DOHH2 (cell line): ENCODE results near the gene ABLIM3.

Experiments used
- H3F3A ChIP-seq: fragments of 200-600 bp; sonication (generic), shearing (Covaris generic); 2 replicates; pipeline ENCODE4 v1.6.0; 2016; ENCODE audit warnings: antibody characterized with exemption, mild to moderate bottlenecking; ENCODE audit not compliant: control insufficient read depth, insufficient read depth
- H3K27ac ChIP-seq: fragments of 200-600 bp; sonication (generic); 2 replicates; pipeline ENCODE4 v1.5.1; 2014; ENCODE audit warnings: low read depth, mild to moderate bottlenecking, low read length, moderate library complexity
- H3K27me3 ChIP-seq: fragments of 200-600 bp; sonication (generic); 2 replicates; pipeline ENCODE4 v1.6.1; 2014; ENCODE audit warnings: mild to moderate bottlenecking, low read length, mixed read lengths; ENCODE audit not compliant: control insufficient read depth
- H3K36me3 ChIP-seq: fragments of 200-600 bp; sonication (generic); 2 replicates; pipeline ENCODE4 v1.6.1; 2014; ENCODE audit warnings: mild to moderate bottlenecking, low read length, moderate library complexity, mixed read lengths; ENCODE audit not compliant: control insufficient read depth
- H3K4me1 ChIP-seq: fragments of 200-600 bp; sonication (generic); 2 replicates; pipeline ENCODE4 v1.6.1; 2014; ENCODE audit warnings: mild to moderate bottlenecking, low read length, mixed read lengths; ENCODE audit not compliant: control insufficient read depth
- H3K4me2 ChIP-seq: fragments of 200-600 bp; sonication (generic); 2 replicates; pipeline ENCODE4 v1.6.0; 2014; ENCODE audit warnings: mild to moderate bottlenecking, low read length, moderate library complexity
- H3K4me3 ChIP-seq: fragments of 200-600 bp; sonication (generic); 2 replicates; pipeline ENCODE4 v1.5.1; 2014; ENCODE audit warnings: mild to moderate bottlenecking, low read length, mixed read lengths
- H3K79me2 ChIP-seq: fragments of 200-600 bp; sonication (generic); 2 replicates; pipeline ENCODE4 v1.6.1; 2014; ENCODE audit warnings: mild to moderate bottlenecking, low read length, mixed read lengths; ENCODE audit not compliant: control insufficient read depth
- H3K9me2 ChIP-seq: fragments of 200-600 bp; sonication (generic); replicated peaks from 2 replicates; pipeline ENCODE4 v1.6.1; 2014; ENCODE audit warnings: mild to moderate bottlenecking, low read length, mixed read lengths; ENCODE audit not compliant: control insufficient read depth
- H3K9me3 ChIP-seq: fragments of 200-600 bp; sonication (generic); 2 replicates; pipeline ENCODE4 v1.6.1; 2014; ENCODE audit warnings: antibody characterized with exemption, low read length, mixed read lengths; ENCODE audit not compliant: control insufficient read depth, insufficient read depth
- H4K20me1 ChIP-seq: fragments of 200-600 bp; sonication (generic); 2 replicates; pipeline ENCODE4 v1.6.0; 2014; ENCODE audit warnings: low read depth, mild to moderate bottlenecking, antibody characterized with exemption, low read length, moderate library complexity; ENCODE audit not compliant: control insufficient read depth, insufficient read depth
- EZH2phosphoT487 ChIP-seq: fragments of 200-600 bp; sonication (generic); IDR thresholded peaks from 2 replicates; pipeline ENCODE4 v1.6.1; 2017; ENCODE audit warnings: borderline replicate concordance, mild to moderate bottlenecking, antibody characterized with exemption, low read length, moderate library complexity, mixed read lengths
- TF ChIP-seq, protein P1 (sequence below): fragments of 200-600 bp; sonication (generic); IDR thresholded peaks from one replicate; pipeline ENCODE4 v1.5.1; 2014; ENCODE audit warnings: antibody characterized with exemption, mild to moderate bottlenecking, low read depth, low read length; ENCODE audit not compliant: poor library complexity, severe bottlenecking

ABLIM3 gene

DNA sequence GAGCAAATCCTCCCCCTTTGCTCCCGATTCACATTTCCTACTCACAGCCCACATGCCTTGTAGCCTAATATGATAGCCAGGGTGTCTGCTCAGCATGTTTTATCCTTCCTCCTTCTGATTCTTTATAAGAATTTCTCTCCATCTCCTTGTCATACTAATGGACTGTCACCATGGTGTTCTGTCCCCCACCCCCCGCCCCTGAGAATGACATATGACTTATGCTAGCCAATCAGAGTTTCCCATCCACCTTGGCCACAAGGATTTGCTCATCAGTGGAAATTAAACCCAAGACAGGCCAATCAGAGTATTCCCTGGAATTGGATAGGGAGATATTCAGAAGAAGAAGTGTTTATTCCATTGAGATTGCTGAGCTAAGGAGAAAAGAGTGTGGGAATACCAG is 16.0 kb downstream of the ABLIM3 start:
- H3K4me3 ChIP-seq: no peak overlapping the region
- no peaks in the 10 kb centered on the region for H4K20me1 ChIP-seq
- H3K36me3 ChIP-seq: no peaks in the 10 kb centered on the region
- no peak overlapping the region for H3K4me2 ChIP-seq
- H3K27me3 ChIP-seq: peaks cover 7% of the 10 kb centered on the region
- H3K9me3 ChIP-seq: no peaks in the 10 kb centered on the region
- H3K79me2 ChIP-seq: no peaks in the 10 kb centered on the region
- no peak overlapping the region for H3K27ac ChIP-seq
- no peaks in the 10 kb centered on the region for H3K4me1 ChIP-seq
- no peaks in the 10 kb centered on the region for H3K9me2 ChIP-seq
- H3F3A ChIP-seq: no peaks in the 10 kb centered on the region
- TF ChIP-seq EZH2phosphoT487: no peak
- TF ChIP-seq, protein P1, sequence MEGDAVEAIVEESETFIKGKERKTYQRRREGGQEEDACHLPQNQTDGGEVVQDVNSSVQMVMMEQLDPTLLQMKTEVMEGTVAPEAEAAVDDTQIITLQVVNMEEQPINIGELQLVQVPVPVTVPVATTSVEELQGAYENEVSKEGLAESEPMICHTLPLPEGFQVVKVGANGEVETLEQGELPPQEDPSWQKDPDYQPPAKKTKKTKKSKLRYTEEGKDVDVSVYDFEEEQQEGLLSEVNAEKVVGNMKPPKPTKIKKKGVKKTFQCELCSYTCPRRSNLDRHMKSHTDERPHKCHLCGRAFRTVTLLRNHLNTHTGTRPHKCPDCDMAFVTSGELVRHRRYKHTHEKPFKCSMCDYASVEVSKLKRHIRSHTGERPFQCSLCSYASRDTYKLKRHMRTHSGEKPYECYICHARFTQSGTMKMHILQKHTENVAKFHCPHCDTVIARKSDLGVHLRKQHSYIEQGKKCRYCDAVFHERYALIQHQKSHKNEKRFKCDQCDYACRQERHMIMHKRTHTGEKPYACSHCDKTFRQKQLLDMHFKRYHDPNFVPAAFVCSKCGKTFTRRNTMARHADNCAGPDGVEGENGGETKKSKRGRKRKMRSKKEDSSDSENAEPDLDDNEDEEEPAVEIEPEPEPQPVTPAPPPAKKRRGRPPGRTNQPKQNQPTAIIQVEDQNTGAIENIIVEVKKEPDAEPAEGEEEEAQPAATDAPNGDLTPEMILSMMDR: no peak

DNA sequence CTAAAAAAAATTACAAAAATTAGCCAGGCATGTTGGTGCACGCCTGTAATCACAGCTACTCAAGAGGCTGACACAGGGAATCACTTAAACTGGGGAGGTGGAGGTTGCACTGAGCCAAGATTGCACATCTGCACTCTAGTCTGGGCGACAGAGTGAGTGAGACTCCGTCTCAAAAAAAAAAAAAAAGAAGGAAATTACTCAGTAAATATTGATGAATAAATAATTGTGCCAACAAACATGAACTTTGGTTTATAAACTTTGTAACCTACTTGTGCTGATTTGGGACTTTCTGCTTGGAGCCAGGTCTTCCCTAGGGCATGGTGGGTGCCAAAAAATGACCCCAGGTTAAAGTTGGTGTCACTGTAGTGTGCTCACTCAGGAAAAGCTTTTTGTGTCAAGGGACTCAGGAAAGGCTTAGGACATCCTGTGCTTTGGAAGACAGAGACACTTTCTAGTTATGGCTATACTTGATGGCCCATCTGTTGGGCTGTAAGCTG is 19.0 kb downstream of the ABLIM3 start:
- no peak overlapping the region for H3K4me3 ChIP-seq
- no peaks in the 10 kb centered on the region for H3K36me3 ChIP-seq
- H3K27me3 ChIP-seq: peaks cover 10% of the 10 kb centered on the region
- H3K4me2 ChIP-seq: no peak overlapping the region
- H3F3A ChIP-seq: no peaks in the 10 kb centered on the region
- H3K9me3 ChIP-seq: no peaks in the 10 kb centered on the region
- TF ChIP-seq, protein P1: no peak
- TF ChIP-seq EZH2phosphoT487: no peak
- H3K9me2 ChIP-seq: no peaks in the 10 kb centered on the region
- no peak overlapping the region for H3K27ac ChIP-seq
- no peaks in the 10 kb centered on the region for H3K4me1 ChIP-seq
- H3K79me2 ChIP-seq: no peaks in the 10 kb centered on the region
- no peaks in the 10 kb centered on the region for H4K20me1 ChIP-seq

DNA sequence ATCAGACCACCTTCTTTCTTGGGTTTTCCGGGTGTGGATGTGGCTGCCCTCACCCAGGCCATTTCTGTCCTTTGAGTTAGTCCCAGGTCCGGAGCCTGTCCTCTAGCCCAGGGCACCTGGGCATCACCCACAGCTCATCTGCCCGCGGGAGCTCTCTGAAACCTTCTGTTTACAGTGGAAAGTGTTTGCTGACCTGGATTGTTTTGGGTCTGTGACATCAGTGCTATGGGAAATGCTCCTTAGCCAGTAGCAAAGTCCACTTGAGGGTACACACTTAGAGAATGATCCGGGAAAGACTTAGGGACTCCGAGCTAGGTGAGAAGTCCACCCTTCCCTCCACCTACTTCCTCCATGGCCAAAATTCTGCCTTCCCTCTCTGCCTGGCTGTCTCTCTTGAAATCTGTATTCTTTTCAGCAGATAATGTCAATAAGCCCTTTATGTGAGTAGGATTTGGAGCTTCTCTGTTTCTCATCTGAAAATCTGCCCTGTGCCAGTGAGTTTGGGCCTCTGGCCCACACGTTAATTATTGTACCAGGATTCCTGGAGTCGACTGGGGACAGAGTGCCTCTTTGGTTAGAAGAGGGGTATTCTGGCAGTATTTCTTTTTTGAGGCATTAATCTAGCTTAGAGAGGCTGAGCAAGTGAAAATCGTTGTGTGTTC is 19.9 kb downstream of the ABLIM3 start:
- no peaks in the 10 kb centered on the region for H3K4me1 ChIP-seq
- H3K27ac ChIP-seq: no peak overlapping the region
- no peaks in the 10 kb centered on the region for H3K36me3 ChIP-seq
- H3K4me2 ChIP-seq: no peak overlapping the region
- no peaks in the 10 kb centered on the region for H3K79me2 ChIP-seq
- no peak for TF ChIP-seq EZH2phosphoT487
- peaks cover 10% of the 10 kb centered on the region for H3K27me3 ChIP-seq
- no peaks in the 10 kb centered on the region for H3K9me2 ChIP-seq
- no peaks in the 10 kb centered on the region for H4K20me1 ChIP-seq
- no peak overlapping the region for H3K4me3 ChIP-seq
- no peaks in the 10 kb centered on the region for H3K9me3 ChIP-seq
- H3F3A ChIP-seq: no peaks in the 10 kb centered on the region

DNA sequence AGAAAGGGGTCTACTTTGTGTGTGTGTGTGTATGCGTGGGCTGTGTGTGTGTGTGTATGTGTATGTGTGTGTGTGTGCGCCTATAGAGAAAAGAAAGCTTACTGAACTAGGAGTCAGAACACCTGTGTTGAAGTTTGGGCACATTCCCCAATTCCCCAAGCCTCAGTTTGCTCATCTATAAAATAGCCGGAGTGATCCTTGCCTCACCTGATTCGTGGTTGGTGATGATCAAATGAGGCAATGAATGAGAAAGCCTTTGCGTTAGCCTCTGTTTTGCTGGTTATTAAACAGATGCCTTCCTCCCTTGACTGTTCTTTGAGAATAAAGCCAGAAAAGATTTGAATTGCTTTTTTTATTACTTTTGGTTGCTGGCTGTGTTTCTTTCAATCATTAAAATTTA is 20.6 kb downstream of the ABLIM3 start:
- no peak for TF ChIP-seq EZH2phosphoT487
- TF ChIP-seq, protein P1: no peak
- H3K4me1 ChIP-seq: no peaks in the 10 kb centered on the region
- no peaks in the 10 kb centered on the region for H3F3A ChIP-seq
- no peak overlapping the region for H3K27ac ChIP-seq
- no peak overlapping the region for H3K4me3 ChIP-seq
- H3K36me3 ChIP-seq: no peaks in the 10 kb centered on the region
- H3K27me3 ChIP-seq: peaks cover 10% of the 10 kb centered on the region
- no peaks in the 10 kb centered on the region for H3K9me3 ChIP-seq
- no peaks in the 10 kb centered on the region for H3K79me2 ChIP-seq
- no peaks in the 10 kb centered on the region for H3K9me2 ChIP-seq
- H4K20me1 ChIP-seq: no peaks in the 10 kb centered on the region
- H3K4me2 ChIP-seq: no peak overlapping the region
